Loucy (cell line): ENCODE data around the gene DMXL1.

Experiments used
- CTCF ChIP-seq: fragments of 200-600 bp; sonication (generic); conservative IDR thresholded peaks from 2 replicates; pipeline ENCODE4 v1.5.1; 2014; ENCODE audit warnings: mild to moderate bottlenecking, antibody characterized with exemption, low read length
- EZH2phosphoT487 ChIP-seq: fragments of 200-600 bp; IDR thresholded peaks from 2 replicates; pipeline ENCODE4 v1.6.1; 2018; ENCODE audit warnings: antibody characterized with exemption, mild to moderate bottlenecking, moderate library complexity, borderline replicate concordance

DNA sequence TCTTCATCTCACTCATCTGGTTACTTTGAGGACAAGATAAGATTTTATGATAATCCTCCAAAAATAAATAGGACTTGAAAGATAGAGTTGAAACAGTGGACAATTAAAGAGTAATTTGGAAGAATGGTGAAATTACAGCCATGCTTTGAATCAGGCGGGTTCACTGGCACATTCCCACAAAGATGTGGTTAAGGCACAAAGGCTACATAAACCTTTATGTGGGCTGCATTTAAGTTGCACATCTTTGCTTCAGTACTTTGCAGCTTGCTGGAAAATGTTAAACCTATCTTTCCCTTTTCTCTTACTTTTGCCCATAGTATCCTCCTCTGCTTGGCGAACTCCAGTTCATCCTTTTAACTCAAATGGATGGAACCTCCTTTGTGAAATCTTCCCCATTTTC is 192.8 kb downstream of the DMXL1 start:
- no peak for TF ChIP-seq CTCF
- TF ChIP-seq EZH2phosphoT487 = no peak
